ENCODE measurements around the gene TPBGL.

TPBGL gene

DNA sequence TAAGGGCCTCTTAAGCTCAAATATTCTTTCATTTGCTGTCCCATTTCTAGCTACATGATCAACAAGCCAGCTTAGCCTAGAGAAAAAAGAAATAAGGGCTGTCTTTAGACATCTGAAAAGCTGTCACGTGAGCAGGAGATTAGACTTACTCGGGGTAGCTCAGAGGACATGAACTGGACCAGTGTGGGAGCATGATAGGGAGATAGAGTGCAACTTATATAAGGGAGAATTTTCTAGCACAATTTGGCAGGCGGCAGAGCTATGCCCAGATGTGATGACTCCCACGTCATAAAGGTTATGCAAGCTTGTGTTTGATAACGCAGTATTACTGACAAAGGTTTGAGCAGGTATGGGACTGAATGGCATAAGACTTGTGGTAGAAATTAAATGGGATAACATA lies 28.2 kb upstream of the TPBGL start:
- DNase-seq = no peak

DNA sequence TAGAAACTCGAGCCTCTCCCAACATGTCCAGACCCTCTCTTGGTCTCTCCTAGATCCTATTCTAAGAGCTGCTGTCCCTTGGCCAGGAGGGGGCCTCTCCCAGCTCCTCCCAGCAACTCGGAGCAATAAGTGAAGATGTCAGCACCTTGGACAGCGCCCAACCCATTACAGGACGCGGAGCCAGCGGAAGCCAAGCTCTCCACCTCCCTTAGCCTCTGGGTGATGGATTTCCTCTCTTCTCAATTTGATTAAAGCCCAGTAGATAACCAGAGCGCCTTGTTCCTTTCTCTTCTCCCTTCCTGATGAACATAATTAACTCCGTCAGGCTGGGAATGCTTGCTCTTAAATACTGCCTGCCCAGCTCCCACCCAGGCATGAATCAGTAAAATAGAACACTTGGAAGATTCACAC lies 26.2 kb upstream of the TPBGL start:
- peak; percentile 76 for DNase-seq

DNA sequence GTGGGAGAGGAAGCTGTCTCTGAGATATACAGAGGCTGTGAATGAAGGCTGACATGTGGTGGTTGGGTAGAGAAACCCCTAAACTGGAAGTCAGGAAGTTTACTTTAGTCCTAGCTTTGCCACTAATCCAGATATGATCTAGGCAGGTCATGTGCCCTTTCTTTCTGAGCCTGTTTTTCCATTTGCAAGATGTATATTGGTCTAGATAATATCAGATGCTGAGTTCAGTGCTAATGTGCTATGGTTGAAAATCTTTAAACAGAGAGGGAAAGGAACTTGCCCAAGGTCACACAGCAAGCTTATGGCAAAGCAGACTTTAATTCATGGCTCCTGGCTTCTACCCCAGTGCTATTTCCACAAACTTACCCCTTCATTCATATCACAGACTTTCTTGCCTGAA lies 25.7 kb upstream of the TPBGL start:
- no peak for DNase-seq

DNA sequence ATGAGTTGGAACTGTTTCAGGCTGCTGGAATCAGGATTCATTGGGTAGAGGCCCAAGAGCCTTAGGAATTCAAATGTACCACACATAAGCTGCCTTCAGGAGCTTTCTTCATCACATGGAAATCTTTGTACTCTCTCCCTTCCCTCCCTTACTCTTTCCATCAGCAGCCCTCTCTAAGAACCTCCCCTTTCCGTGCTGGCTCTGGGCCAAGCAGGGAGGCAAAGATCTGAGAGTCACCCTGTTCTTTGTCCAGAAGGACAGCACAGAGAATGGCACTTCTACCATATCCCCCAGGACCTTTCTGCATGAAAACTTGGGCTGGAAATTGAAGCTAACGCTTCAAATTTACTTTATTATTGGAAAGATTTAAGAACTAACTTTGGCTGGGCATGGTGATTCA lies 20.7 kb upstream of the TPBGL start:
- DNase-seq = no peak

DNA sequence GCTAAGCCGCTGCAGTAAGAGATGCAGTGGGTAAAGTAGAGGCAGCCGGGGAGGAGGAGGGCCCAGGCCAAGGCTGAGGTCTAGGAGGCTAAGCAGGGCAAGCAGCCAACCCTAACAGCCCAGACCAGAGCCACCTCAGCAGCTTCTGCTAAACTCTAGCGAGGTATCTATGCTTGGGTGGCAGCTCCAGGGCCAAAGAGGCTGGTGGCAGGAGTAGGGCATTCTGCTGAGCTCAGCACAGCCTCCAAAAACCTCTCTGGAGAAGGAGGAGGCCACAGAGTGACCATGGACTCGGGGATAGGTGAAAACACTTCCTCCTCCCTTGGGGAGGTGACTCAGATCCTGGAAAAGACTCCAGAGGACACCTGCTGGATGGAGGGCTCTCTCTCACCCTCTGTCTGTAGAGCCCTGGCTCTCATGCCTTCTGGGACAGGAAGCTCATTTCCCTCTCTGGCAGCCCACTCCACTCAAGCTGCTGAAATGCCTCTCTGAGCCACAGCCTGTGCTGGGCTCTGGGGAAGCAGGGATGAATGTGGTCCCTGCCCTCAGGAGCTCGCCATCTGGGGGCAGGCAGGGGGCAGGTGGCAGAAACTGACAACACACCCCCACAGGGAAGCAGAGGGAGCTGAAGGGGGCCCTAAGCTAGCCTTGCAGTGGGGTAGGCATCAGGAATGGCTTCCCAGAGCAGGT lies 16.5 kb upstream of the TPBGL start:
- no peak for DNase-seq

DNA sequence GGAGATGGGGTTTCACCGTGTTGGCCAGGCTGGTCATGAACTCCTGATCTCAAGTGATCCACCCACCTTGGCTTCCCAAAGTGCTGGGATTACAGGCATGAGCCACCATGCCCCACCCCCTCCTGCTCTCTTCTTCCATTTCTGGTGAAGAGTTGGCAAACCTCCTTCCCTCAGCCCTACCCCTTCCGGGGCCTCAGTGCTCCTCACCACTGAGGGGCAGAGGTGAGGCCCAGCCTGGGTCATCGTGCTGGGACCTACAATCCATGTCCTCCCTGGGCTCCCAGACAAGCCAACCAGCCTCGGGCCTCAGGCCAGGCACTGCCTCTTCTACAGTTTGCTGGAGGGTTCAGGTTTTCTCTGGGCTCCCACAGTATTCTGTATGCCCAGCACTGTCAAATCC lies 14.8 kb upstream of the TPBGL start:
- no peak for DNase-seq

DNA sequence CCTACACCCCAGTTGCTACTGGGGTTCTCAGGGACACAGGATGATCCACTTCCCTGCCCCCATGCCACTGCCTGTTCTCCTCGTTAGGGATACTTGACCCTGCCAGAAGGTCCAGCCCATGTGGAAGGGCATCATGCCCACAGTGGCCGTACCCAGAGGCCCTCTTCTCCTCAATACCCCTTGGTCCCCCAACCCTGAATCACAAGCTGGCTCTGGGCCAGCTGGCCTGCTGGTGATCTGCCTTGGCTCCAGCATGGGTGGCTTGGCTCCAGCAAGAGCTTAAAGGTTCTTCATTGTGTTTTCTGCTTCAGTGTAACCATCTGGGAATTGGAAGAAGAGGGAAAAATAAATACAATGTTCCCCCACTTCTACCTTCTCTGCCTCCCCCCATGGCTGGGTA lies 11.1 kb upstream of the TPBGL start:
- no peak for DNase-seq

DNA sequence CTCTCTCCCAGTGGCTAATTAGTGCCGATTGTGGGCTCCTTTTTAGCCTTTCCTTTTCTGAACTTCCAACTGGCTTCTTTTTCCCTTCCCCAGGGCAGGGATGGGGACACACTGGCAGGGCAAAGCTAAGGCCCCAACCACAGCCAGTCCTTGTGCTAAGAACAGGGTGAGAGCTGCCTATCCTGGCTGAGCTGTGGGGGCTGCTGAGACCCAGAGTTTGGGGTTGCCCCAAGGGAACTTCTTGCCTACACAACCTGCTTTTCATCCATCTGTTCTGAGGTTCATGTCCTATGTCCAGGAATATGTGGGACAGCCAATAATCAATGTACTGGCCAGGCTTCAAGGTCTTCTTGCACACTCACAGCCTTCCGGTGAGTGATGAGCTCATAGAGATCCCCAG lies 10.0 kb upstream of the TPBGL start:
- no peak for DNase-seq

DNA sequence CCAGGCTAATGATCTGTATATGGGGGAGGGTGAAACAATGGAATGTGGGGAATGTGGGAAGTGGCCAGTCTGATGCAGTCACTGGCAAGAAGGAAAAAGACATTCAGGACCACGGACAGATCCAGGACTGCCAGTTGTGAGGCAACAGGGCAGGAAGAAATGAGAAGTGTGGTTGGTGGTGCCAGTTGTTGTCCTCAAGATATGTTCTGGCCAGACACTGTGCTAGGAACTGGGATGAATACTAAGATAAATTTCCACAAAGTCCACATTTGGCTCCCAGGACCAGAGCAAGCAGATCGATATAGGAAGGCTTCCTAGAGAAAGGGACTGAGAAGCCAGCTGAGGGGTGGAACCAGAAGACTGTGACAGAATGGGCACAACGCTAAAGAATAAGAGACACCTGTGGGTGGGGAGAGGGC lies 6.8 kb upstream of the TPBGL start:
- peak; percentile 34 for DNase-seq

DNA sequence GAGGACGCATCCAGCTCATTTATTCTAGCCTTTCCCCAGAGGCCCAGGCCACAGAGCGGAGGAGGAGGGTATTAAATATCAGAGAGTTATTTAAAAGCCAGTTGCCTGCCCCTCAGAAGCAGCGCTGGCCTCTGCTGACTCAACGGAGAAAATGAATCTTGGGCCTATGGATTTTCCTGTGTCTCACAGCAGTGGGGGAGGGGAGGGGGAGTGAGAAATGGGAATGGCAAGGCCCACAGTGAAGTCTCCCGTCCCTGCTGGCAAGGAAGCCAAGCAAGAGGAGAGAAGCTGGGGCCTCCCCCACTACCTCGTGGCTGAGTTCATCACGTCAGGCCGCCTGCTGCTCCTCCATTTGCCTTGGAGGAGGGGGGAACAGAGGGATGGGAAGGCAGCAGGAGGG lies 4.5 kb upstream of the TPBGL start:
- no peak for DNase-seq

DNA sequence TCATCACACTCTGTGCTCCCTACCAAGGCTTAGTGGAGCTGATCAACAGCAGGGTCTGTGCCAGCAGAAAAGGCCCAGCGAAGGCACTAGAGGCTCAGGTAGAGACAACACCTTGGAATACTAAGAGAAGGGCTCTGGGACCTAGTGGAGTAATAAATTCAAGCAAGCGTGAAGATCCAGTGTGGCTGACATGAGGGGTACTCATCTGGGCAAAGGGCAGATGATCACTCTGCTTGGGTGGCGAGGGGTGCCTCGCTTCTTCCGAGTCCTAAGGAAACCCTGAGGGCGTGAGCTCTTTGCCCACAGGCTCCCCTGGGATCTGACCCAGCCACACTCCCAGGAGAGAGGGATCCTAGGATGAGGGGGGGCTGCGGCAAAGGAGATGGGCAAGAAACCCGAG lies 3.5 kb upstream of the TPBGL start:
- DNase-seq = no peak

DNA sequence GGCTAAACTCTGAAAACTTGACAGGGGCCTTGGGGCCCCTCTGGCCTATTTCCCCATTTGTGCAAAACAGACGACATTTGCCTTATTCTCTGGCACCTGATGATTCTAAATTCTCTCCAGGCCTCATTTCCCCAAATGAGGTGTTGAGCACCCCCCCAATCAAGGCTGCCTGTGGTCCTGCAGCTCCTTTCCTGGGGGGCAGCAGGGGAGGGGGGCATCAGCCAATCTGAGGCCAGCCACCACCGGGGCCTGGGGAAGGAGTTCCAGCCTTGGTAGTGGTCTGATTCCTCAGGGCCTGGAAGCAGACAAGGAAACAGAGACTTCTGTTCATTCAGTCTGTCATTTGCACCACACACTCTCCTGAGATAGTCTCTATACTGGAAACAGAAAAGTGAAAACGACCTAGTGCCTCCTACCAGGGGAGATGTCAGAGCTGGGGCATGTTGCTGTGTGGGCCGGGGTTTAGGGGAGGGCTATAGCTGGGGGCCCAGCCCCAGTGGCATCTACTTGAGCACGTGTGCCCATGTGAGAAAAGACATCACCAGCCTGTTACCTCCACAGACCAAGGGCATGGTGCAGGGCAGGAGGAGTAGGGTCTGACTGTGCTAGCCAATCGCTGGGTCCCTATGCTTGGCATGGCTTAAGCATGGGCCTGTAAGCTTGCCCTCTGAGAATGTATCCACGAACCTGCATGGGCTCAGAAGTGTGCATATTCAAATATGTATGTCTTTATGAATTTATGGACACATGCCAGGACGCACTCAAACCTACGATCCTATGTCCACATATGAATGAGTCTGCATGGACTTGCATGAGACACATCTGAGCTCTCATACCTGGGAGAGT lies 1.8 kb upstream of the TPBGL start:
- no peak for DNase-seq

DNA sequence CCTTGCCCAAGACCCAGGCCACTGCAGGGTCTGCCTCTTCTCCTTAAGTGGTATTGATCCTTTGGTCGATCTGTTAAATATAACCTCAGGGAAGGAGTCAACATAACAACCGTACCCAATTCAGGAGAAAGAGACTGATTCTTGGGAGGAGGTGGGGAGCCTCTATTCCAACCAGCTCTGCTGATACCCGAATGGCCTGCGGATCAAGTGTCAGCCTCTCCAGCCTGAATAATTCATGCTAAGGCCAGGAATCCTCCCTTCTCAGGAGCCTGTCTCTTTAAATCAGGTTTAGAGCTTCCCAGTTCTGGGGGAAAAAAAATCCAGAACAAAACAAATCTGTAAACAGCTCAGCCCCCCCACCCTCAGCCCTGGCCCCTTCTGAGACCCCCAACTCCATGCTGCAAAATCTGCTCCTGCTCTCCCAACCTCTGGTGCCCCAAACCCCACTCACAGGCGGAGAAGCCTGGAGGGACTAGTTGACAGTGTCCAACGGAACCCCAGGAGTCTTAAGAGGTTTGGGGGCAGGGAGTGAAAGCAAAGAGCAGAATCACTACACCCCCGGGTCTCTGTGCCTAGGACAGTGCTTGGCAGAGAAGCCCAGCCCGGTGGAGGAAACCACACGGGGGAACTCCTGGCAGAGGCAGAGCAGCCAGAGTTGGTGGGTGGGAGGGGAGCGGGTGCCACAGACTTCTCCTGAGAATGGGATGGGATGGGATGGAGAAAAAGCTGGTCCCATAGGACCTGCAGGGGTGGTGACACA lies 863 bp upstream of the TPBGL start:
- no peak for DNase-seq

DNA sequence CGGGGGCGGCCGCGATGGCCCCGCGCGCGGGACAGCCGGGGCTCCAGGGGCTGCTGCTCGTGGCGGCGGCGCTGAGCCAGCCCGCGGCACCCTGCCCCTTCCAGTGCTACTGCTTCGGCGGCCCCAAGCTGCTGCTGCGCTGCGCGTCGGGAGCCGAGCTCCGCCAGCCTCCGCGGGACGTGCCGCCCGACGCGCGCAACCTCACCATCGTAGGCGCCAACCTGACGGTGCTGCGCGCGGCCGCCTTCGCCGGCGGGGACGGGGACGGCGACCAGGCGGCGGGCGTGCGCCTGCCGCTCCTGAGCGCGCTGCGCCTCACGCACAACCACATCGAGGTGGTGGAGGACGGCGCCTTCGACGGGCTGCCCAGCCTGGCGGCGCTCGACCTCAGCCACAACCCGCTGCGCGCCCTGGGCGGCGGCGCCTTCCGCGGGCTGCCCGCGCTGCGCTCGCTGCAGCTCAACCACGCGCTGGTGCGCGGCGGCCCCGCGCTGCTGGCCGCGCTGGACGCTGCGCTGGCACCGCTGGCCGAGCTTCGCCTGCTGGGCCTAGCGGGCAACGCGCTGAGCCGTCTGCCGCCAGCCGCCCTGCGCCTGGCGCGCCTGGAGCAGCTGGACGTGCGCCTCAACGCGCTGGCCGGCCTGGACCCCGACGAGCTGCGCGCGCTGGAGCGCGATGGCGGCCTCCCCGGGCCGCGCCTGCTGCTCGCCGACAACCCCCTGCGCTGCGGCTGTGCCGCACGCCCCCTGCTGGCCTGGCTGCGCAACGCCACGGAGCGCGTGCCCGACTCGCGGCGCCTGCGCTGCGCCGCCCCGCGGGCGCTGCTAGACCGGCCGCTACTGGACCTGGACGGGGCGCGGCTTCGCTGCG lies 697 bp downstream of the TPBGL start:
- DNase-seq = peak; percentile 91

DNA sequence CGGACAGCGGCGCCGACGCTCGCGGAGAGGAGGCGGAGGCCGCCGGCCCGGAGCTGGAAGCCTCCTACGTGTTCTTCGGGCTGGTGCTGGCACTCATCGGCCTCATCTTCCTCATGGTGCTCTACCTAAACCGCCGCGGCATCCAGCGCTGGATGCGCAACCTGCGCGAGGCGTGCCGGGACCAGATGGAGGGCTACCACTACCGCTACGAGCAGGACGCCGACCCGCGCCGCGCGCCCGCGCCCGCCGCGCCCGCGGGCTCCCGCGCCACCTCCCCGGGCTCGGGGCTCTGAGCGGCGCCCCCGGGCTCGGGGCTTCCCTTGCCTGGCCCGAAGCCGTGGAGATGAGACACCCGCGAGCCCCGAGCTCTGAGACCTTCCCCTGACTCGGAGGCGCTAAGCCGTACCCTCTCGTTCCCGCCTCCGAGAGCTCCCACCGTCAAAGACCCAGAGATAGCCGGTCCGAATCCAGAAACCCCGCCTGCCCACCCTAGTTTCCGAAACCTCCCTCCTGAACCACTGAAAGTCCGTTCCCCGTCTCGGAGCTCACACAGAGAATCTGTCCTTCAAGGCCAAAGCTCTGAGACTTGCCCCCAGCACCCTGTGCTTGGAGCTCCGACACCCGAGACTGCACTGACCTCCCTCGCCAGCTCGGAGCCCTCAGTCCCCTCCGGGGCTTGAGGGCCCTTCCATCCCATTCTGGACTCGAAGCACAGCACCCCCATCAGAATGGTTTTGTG lies 1.5 kb downstream of the TPBGL start:
- DNase-seq = no peak

DNA sequence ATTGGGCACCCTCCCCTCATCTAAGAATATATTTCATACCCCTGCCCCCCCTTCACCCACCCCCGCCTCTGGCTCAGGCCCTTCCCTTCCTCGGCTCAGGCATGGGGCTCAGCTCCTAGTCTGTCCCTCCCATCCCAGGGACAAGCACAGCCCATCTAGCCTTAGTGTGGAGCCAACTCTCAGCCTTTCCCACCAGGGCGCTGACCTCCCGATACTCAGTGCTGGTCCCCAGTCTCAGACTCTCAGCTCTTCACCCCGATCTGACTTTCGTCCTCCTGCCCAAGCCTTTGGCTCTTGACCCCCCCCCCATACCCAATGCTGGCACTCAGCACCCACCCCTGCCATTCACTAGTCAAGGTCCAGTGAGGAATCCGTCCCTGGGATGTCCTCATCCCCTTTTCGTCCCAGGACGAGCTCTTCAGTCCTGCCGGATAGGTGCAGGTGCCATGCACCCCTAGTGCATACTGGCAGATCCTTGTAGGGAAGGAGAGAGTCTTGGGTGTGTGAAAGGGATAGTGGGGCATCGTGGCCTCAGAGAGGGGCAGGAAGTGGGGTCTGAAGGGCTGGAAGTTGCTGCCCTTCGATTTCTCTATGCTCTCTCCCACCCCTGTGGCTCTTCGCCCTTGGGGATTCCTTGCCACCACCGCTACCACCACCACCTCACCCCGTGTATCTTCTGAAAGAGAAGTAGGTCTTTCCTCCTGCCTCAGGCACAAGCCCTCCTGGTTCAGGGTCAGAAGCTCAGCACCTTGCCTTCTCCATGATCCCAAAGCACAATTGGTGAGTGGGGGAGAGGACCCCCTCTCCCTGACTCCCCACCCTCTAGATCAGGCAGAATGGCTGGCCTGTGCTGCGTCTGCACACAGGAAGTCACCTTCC lies 2.4 kb downstream of the TPBGL start:
- DNase-seq = no peak

DNA sequence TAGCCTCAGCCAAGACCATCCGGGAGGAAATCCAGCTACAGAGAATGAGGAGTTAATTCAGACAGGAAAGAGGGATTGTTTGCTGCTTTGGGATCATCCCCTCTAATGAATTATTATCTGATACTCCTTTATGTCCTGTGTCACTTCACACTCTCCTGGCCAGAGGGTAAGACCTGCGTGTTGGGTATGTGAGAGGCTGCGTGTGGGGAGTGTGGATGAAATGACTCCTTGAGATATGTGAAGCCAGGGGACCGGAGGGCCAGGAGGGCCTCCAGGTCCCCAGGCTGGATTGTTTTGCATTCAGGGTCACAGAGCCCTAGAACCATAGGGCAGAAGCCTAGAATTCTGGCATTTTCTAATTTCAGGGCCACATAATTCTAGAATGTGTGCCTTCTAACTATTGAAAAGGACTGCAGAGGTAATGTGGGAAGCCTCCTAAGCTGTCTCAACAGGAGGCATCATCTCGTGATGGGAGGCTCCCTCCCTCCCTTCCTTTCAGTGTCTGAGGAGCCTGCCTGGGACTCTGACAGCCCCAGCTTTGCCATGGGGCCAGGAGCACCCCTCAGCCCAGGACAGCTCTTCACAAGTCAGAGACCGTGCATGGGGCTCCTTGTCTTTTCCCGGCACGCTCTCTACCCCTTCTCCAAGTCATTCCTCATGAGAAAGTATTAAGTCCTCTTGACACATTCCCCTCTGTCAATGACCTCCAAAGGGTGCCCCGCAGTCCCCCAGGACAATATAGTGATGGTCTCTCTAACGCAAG lies 3.7 kb downstream of the TPBGL start:
- DNase-seq = no peak

DNA sequence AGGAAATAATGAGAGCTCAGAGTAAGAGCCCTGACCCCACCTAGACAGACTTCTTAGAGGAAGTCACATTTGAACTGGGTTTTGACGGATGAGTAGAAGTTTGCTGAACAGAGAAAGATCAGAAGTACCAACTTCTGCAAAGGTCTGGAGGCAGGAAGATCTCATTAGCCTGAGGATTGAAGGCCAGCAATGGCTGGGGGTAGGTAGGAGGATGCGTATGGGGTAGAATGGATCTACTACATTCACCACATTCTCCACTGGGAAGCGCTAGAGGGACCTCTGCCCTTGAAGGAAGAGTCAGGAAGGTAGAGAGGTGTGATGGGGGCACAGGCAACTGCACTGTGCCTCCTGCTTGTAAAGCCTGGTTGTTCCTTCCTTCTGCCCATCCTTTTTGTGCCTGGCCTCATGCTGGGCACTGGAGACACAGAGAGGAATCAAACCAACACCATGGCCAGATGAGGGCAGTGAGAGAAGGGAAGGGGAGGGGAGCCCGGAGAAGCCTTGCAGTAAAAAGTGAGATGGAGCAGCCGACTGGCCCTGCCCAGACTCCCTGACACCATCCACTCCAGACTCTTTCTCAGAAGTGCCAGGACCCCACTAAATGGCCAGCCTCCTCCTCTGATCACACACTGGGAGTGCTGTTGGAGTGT lies 4.9 kb downstream of the TPBGL start:
- DNase-seq = no peak

DNA sequence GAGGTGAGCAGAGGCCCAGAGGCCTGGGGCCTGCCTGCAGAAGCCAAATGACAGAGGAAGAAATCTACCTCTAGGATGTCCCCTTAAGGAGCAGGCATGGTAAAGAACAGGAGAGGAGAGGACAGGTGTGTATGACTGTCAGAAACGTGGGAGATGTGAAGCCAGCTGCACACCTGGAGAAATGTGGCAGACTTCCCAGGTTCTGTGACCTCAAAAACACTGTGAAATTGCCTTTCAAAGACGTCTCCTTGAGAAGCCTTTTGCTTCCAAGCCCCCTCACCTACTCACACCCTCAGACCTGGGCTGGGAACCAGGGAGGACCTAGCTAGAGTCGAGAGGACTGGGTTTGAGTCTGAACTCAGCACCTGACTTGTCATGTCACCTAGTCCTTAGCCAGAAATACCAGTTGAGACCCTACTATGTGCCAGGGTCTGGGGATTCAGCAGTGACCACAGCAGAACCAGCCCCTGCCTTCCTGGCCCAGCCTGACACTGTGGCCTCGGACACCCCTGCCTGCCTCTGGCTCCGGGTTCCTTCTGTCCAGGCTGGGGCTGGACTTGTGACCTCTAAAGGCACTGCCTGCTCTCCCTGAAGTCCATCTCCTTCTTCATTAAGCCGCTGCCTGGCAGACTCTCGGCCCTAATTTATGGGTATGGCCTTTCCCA lies 5.6 kb downstream of the TPBGL start:
- DNase-seq = no peak

Measured in activated CD4-positive, alpha-beta T cell treated with anti-CD3 and anti-CD28 coated beads, Interleukin-10, Interleukin-2, amounts not matched to agents 100 ng/mL and 50 ng/mL, durations not matched to agents 16 hours and 8 hours (primary cell).